ENCODE measurements around the gene SYT7.
A peak's percentile ranks its signal among the peaks of the same experiment; 100 is the strongest.

SYT7 gene

DNA sequence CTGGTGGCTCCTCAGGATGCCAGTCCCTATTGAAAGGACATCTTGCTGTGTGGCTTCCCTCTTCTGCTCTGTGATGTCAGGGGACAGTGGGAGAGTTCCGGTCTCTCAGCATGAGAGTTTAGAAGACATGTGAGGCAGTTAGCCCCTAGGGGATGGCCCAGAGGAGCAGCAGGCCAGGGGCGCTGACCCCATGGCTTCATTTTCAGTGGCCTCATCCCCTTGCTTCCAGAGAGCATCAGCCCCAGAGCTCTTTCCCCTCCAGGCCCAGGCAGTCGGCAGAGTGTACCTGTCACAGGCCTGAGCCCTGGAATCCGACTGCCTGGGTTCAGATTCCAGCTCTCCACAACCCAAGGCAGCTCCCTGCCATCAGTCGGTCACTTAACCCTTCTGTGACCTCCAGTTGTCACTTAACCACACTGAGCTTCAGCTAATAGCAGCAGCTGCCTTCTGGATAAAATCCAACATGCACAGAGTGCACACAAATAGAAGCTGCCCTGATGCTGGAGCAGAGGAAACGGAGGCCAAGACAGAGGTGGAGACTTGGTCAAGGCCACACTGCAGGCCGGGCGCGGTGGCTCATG is 86.4 kb downstream of the SYT7 start:
- TF ChIP-seq, protein P1, sequence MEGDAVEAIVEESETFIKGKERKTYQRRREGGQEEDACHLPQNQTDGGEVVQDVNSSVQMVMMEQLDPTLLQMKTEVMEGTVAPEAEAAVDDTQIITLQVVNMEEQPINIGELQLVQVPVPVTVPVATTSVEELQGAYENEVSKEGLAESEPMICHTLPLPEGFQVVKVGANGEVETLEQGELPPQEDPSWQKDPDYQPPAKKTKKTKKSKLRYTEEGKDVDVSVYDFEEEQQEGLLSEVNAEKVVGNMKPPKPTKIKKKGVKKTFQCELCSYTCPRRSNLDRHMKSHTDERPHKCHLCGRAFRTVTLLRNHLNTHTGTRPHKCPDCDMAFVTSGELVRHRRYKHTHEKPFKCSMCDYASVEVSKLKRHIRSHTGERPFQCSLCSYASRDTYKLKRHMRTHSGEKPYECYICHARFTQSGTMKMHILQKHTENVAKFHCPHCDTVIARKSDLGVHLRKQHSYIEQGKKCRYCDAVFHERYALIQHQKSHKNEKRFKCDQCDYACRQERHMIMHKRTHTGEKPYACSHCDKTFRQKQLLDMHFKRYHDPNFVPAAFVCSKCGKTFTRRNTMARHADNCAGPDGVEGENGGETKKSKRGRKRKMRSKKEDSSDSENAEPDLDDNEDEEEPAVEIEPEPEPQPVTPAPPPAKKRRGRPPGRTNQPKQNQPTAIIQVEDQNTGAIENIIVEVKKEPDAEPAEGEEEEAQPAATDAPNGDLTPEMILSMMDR (conservative IDR thresholded peaks at IDR 0.05; ENCODE audit: low read depth, low read length) = no peak
- no peak overlapping the region for H3K4me3 ChIP-seq (ENCODE audit: low read depth, low read length)

DNA sequence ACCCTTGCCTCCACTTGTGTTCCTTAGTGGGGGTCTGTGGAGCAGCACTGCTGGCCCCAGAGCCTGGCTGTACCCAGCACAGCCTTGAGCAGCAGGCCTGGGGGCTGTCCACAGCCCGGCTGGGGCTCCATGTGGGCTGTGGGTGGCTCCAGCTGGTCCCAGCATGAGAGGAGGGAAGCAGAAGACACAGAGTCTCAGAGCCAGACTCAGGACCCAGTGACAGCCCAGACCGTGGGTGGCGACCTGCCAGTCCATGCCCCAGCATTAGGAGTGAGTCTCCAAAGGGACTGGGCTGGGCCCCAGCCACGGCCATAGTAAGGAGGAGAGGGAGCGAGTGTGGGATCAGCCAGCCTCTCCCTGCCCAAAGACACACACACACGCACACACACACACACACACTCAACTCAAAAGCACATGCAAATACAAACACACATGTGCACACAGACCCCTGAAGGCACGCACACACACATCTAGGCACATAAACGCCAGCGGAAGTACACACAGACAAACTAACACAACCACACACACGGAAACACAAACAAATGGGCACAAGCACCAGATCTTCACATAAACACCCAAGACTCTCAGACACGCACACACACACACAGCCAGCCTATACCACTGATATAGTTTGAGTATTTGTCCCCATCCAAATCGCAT is 89.0 kb downstream of the SYT7 start:
- TF ChIP-seq, protein P1 (conservative IDR thresholded peaks at IDR 0.05; ENCODE audit: low read depth, low read length) = no peak
- no peak overlapping the region for H3K4me3 ChIP-seq (ENCODE audit: low read depth, low read length)
- DNase-seq (ENCODE audit: low read depth) = no peak

More for the DNA sequence above, 86.4 kb downstream of the SYT7 start:
- DNase-seq (ENCODE audit: low read depth) = no peak

DNA sequence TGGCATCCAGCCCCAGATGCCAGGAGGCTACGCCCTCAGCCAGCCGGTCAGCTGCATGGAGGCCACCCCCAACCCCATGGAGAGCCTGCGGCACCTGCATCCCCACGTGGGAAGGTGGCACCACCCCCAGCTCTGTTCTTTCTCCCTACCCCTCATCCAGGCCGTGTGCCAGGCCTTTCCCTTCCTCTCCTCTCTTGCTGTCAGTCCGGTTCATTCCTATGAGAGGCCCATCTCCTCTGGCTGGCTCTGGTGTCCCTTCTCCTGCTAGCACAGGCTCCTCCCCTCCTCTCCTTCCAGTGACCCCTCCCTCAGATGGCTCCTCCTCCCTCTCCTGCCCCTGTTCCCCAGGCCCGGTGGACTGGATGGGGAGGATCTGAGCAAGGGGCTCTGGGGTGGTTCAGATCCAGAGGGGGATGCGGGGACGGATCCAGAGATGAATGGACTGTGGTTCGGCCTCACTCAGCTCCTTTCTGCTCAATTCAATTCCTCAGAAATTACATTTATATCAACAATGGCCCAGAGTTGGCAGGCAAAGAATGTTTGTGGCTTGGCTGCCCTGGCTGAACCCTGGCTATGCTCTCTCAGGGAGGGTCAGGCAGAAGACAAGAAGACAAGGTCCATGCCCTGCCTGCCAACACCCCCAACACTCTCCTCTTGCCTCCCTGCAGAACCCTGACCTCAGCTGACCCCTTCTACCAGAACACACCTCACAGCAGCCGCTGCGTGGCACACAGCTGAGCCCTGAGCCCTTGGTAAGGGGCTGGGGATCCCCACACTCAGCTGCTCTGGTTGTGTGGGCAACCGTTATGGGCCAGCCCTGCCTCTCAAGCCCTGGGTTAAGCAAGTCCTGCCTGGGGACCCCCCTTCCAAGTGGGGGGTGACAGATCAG is 90.8 kb downstream of the SYT7 start:
- H3K4me3 ChIP-seq (ENCODE audit: low read depth, low read length) = no peak overlapping the region
- no peak for DNase-seq (ENCODE audit: low read depth)
- TF ChIP-seq, protein P1 (conservative IDR thresholded peaks at IDR 0.05; ENCODE audit: low read depth, low read length) = no peak

DNA sequence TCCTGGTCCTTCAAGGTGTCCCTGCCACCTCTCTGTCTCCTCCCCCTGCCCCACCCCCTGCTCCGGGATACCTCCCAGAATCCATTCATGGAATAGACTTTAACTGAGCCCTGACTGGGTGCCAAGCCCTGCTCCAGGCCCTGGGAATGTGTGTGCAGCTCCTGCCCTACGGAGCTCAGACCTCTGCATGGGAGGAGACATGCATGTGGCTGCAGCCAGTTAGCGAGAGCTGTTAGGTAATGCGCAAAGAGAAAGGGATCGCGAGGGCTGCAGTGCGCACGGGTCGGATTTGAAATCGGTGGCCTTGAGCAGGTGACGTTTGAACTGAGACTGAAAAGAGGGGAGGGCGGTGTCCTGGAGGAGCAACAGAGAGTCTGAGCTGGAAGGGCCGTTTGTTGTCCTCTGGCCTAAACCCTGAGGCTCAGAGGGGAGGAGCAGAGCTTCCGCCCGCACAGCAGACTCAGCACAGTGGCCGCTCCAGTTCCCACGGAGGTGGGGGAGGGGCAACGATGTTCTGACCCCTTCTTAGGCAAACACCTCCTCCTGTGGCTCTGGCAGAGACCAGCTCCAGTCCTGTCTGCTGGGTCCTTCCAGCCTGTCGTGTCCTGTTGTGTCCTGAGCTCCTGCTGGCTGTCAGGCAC is 92.1 kb downstream of the SYT7 start:
- TF ChIP-seq, protein P1 (conservative IDR thresholded peaks at IDR 0.05; ENCODE audit: low read depth, low read length) = no peak
- peak; percentile 38 for DNase-seq (ENCODE audit: low read depth)
- peak overlapping the region; percentile 32 for H3K4me3 ChIP-seq (ENCODE audit: low read depth, low read length)

DNA sequence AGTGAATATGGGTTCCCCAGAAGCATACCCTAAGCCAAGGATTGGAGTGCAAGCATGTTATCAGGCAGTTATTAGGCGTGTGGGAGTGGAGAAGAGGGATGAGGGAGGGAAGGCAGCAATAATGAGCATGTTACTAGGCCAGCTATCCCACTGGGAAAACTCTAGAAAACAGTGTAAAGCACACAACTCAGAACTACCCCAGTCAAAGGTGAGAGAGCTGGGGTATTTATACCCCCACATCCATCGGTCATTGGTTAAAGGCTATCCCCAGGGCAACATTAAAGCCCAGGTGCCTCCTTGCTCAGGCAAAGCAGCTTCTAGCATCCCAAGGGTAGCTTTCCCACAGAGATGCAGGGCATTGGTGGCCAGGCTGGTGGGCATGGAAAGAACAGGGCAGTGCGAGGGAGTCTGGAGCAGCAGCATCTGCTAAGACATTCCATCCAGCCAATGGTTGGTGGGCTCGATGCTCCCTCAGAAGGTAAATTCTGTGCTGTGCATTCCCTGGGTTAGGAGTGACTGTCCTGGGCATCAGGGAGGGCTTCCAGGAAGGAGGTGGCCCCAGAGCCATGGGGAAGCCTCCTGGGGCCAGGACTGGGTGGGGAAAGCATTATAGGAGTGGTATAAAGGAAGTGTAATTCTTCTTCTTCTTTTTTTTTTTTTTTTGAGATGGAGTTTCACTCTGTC is 93.4 kb downstream of the SYT7 start:
- DNase-seq (ENCODE audit: low read depth) = no peak
- TF ChIP-seq, protein P1 (conservative IDR thresholded peaks at IDR 0.05; ENCODE audit: low read depth, low read length) = no peak
- H3K4me3 ChIP-seq (ENCODE audit: low read depth, low read length) = no peak overlapping the region

DNA sequence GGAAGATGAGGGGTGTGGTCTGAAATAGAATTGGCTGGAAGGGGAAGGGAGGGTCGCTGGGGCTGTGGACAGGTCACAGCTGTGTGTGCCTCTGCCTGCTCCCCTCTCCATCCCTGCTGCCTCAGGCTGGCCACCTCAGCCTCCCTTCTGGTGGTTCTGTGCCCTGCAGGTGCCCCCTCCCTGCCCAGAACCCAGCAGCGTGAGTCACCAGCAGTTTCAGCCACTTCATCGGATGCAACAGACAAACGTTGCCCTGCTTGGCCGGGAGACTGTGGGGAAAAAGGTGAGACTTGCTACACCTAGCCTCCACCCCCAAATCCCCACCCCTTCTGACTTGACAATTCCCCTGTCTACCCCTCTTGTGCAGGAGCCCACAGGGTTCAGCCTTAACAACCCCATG is 94.1 kb downstream of the SYT7 start:
- DNase-seq (ENCODE audit: low read depth) = no peak
- TF ChIP-seq, protein P1 (conservative IDR thresholded peaks at IDR 0.05; ENCODE audit: low read depth, low read length) = no peak
- no peak overlapping the region for H3K4me3 ChIP-seq (ENCODE audit: low read depth, low read length)

Data from choroid plexus epithelial cell (primary cell).